Activated CD4-positive, CD25-positive, alpha-beta regulatory T cell (primary cell): Measurements from ENCODE around the gene OR10AD1.

Source experiments
- DNase-seq, 4 experiments: peaks; one replicate each; lab custom pipeline; 2025; lab: John Stamatoyannopoulos, UW

The OR10AD1 gene

DNA sequence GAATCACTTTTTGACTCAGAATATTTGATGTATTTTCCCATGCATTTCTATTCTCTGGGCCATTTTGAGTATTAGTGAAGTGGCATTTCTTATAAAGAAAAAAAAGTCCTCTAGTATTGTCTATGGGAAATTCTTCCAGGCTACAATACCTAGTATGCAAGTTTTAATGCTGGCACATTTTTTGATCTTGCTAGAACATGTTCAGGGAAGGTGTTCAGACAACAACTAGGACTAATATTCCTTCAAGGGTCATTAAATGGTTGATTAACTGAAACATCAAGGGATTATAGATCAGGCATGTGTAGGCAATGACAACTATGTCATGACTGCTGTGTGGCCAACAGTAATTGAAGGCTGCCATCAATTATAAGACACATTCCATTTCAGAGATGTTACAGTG is 12.0 kb downstream of the OR10AD1 start:
- no peak for DNase-seq

DNA sequence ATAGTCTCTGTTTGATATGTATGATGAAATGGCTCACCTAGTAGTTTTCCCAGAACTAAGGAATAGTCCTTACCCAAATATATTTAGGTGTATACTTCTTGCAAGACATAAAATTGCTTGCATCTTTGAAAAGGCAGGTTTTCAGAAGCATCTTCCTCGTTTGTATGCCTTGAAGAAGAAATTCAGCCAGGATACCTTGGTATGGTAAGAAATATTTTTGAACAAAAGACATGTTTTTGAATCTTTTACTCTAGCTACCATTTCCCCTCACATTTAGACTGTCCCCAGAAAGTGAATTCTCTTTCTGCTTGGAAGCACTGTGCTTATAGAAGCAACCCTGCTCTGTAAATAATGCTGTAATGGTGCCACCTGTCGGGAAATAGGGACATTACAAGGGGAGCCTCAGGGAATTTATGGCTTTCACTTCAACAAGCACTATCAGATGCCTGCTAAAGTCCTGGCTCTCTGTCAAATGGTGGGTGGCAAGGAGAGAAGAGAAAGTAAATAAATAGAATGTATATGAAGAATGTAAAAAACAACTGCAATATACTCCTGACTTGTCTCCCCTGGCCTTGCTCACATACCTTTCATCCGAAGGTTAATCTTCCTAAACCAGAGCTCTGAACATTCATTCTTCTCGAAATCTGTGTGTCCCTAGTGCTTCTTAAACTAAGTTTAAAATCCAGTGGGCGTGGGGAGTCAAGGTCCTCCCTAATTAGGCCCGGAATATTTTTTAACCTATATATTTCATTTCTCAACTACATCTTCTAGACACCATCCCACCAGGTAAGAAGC is 13.6 kb downstream of the OR10AD1 start:
- peak; percentile 14 to 61 (median 48) for DNase-seq

GRCh38 chr12:48187916-48188695 is 15.0 kb downstream of the OR10AD1 start:
- DNase-seq, result no peak

GRCh38 chr12:48185181-48185919 is 17.7 kb downstream of the OR10AD1 start:
- no peak for DNase-seq

GRCh38 chr12:48184549-48184922 is 18.6 kb downstream of the OR10AD1 start:
- no peak for DNase-seq

- no peak for DNase-seq
Observed at GRCh38 chr12:48183876-48184548, 19.1 kb downstream of the OR10AD1 start.

- DNase-seq, result peak in 3 of 4 experiments; percentile 30 to 57 (median 35)
Observed at GRCh38 chr12:48183091-48183875, 19.8 kb downstream of the OR10AD1 start, which contains the start of gene CCDC184. Gene CCDC184 (plus strand): TSS chr12:48183644. CDS start chr12:48184123, 479 bp downstream.

DNA sequence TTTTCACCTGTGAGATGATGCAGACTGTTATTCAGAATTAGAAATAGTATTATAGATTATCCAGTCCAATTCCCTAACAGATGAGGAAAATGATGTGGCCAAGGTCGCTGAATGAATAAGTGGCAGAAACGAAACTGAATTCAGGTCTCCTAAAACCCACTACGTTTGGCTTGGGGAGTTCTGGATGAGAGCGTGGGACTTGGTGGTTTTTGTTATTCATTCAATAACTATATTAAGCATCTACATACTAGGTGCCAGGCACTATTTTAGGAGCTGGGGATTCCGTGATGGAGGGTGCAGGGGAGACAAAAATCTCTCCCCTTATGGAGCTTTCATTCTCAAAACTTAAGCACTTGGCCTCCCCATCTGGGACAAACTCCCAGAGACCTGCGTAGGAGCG is 20.5 kb downstream of the OR10AD1 start:
- DNase-seq, result no peak

DNA sequence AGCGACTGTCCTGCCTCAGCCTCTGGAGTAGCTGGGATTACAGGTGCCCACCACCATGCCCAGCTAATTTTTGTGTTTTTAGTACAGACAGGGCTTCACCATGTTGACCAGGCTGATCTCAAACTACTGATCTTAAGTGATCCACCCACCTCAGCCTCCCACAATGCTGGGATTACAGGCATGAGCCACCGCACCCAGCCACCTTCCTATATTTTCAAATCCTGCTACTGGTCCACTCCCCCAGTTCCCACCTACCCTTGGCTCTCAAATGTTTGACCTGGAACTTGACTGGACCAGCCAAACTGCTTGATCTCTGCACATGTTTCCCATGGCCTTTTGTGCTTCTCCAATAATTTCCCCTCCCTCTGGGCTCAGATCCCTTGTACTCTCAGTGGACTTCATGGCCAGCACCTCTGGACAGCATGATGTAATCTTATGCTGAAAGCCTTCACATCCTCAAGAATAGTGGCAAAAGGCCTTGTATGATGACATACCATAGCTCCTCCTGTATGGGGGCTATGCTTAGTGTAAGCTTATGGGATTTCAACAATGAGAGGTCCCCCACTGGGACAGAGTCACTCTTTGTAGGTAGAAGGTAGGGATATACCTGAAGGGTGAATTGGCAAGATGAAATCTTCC is 22.1 kb downstream of the OR10AD1 start:
- no peak for DNase-seq

DNA sequence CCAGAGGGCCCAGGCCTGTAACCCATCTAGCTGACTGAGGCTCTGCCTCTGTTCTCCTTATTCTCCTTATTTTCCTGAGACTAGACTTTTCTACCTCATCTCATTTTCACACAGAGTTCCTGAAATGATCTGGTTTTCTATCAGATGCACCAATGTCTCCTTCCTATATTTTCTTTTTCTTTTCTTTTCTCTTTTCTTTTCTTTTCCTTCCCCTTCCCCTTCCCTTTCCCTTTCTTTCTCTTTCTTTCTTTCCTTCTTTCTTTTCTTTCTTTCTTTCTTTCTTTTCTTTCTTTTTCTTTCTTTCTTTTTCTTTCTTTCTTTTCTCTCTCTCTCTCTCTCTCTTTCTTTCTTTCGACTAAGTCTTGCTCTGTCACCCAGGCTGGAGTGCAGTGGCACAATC is 22.7 kb downstream of the OR10AD1 start:
- DNase-seq, result no peak

DNA sequence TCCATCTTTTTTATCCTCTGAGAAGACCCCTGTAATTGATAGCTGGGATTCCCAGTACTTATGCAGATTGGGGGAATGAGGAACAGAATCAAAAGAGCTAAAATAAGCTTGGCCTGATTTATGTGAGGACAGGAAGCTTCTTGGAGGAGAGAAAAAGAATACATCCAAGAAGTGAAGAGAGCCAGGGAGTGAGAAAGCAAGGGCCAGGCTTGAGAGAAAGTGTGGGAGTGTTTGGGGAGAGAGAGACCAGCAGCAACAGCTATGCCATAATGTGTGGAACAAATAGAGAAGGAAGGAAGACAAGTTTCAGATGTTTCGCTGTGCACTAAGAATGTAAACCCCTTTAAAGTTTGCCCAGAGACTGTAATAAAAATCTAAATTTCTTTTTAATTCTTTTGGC is 23.6 kb downstream of the OR10AD1 start:
- DNase-seq, result no peak

DNA sequence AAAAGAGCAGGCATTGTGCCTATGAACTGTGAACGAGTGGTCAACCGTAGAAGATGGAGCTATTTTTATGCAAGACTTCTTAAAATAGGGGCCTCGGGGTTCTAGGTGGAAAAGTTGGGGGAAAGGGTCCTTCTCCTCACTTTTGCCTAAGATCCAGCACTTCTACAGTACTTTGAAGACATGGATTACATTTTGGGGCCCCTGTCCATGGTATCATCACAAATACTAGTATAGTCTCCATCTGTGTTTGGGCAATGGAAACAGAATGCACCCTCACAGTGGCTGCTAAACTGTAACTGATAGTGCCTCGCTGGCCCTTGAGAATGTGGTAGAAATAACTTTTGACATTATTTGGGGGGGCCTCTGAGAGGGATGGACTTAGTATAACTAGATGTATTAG is 25.1 kb downstream of the OR10AD1 start:
- DNase-seq, result no peak

- no peak for DNase-seq
Observed at GRCh38 chr12:48176417-48176751, 26.7 kb downstream of the OR10AD1 start.

DNA sequence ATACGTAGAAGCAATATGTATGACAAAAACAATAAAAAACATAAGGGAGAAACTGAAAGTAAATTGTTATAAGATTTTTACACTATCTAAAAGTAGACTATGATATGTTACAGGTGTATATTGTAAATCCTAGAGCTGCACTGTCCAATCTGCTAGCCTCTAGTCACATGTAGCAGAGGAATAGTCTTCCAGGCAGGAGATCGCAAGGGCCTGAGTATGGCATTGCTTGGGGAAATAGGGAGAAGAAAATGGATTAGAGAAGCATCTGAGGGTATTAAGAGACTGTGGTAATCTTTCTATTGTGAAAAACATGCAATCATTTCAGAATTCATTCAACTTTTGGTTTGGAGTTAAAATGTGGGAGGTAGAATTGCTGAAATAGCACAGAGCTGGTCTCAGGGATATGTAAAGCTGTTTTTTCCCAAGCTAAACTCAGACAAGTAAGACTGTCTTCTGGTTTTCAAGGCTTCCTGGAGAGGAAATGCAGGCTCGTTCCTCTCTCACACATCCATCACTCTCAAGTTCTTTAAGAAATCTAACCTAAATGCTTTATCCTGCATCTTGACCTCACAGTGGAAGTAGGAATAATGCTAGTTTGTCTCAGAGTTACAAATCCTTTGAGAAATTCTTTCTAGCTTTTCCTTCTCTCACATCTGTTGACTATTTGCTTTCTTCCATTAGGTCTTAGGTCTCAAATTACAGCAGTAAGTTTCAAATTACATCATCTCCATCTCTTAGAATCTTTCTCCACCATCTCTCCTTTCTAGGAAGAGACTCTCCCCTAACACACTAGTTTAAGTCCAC is 27.3 kb downstream of the OR10AD1 start:
- no peak for DNase-seq

DNA sequence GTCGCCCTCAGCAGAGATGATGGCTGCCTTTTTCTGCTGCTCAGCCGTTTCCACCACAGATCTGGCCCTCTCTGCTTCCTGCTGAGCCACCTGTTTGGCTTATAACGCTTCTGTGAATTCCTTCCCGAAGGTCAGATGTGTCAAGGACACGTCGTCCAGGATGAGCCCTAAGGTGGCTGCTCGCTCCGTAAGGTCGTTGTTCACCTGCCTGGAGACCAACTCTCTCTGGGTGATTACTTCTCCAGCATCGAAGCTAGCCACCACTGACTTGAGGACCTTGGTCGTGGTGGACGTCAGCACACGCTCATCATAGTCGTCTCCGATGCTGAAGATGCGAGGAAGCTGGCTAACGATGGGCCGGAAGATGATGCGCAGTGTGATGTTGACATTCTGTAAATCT is 34.1 kb downstream of the OR10AD1 start:
- DNase-seq, result no peak

- peak in 3 of 4 experiments; percentile 15 to 43 (median 24) for DNase-seq
Observed at GRCh38 chr12:48165089-48165981, 37.8 kb downstream of the OR10AD1 start.

DNA sequence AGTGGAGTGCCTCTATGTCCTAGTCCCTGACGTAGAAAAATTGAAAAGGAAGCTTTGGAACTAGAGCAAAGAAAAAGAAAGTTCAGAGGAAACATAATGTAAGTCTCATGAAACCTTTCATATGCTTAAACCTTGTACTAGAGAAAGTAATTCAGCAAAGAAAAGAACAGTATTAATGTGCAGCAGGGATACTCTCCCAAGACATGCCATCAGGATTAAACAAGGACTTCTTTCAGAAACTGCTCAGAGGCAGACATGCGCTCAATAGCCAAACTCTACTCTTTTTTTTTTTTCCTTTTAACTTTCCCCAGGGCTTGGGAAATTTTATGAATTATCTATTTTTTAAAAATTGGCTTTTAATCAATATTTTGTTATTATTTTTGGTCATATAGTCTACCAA is 38.6 kb downstream of the OR10AD1 start:
- no peak for DNase-seq

DNA sequence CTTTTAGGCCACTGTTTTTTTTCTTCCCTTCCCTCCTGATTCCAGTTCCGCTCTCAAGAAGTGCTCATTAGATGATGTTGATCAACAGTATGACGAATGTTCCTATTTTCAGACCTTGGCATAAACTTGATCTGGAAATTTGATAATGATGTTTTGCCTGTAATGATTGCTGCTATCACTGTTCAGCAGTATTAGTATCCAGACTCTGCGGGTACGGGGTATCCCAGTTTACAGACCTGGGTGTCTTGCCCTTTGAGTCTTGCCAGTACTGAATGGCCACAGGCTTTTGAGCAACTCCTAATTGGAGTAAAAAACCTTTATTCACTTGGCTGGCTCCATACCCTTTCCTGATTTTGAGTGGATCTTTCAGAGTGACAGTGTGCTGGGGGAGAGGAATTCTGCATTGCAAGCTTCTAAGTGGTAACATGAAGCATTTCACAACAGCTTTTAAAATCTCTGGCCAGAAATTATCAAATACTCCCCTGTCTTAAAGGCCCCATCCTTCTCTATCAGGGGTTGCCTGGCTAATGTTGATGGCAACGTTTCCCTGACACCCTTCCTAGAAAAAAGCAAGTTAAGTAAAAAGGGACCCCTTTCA is 39.8 kb downstream of the OR10AD1 start:
- DNase-seq, result no peak
